ENCODE results near the gene CD99.

GRCh38 chrX:2705046-2705832, 14.1 kb downstream of the CD99 start:
- TF ChIP-seq ZNF624 (tag by site-specific recombination; IDR thresholded peaks at IDR 0.05) (no peak), ZNF121 (tag by site-specific recombination; IDR thresholded peaks at IDR 0.05) (no peak), TCF7L2 (IDR thresholded peaks at IDR 0.05; ENCODE audit: borderline replicate concordance, low read depth, low read length) (no peak), ZNF513 (tag by site-specific recombination; IDR thresholded peaks at IDR 0.05) (no peak), PRDM1 (tag by site-specific recombination; IDR thresholded peaks at IDR 0.05) (no peak), CTCF (tag by site-specific recombination; IDR thresholded peaks at IDR 0.05) (no peak)
